Neural progenitor cell (in vitro differentiated cells): ENCODE measurements around the gene HAUS6. TPM values are rescaled to one million over a fixed set of nuclear protein-coding genes. Genes with fewer than 3 reads are reported as not detected.
"Not testable (repeated sequence)": the region's sequence is repeated elsewhere in the genome, so short reads cannot be mapped to it uniquely, and the experiment has no call there.

ENCODE experiments used
- DNase-seq: peaks from one replicate; pipeline ENCODE4 v3.0.0-alpha.2; 2016; ENCODE audit warnings: low spot score
- H2AFZ ChIP-seq: fragments of 200-600 bp; sonication (generic); replicated peaks from 2 replicates; pipeline ENCODE4 v1.6.1; 2016; ENCODE audit warnings: antibody characterized with exemption
- H3F3A ChIP-seq: fragments of 200-600 bp; sonication (generic); 2 replicates; pipeline ENCODE4 v1.6.1; 2016; ENCODE audit warnings: antibody characterized with exemption, low read depth
- H3K27ac ChIP-seq: fragments of 200-600 bp; sonication (generic); 2 replicates; pipeline ENCODE4 v1.5.1; 2016; ENCODE audit warnings: mild to moderate bottlenecking
- H3K27me3 ChIP-seq: fragments of 200-600 bp; sonication (generic); 2 replicates; pipeline ENCODE4 v1.6.1; 2016; ENCODE audit warnings: mild to moderate bottlenecking, moderate library complexity
- H3K36me3 ChIP-seq: fragments of 200-600 bp; sonication (generic); 2 replicates; pipeline ENCODE4 v1.5.1; 2016
- H3K4me1 ChIP-seq: fragments of 200-600 bp; sonication (generic); 2 replicates; pipeline ENCODE4 v1.6.1; 2016; ENCODE audit warnings: mixed run types
- H3K4me2 ChIP-seq: fragments of 200-600 bp; sonication (generic); 2 replicates; pipeline ENCODE4 v1.6.1; 2016
- H3K4me3 ChIP-seq: fragments of 200-600 bp; sonication (generic); 2 replicates; pipeline ENCODE4 v1.5.1; 2016
- H3K79me2 ChIP-seq: fragments of 200-600 bp; sonication (generic); 2 replicates; pipeline ENCODE4 v1.6.1; 2016; ENCODE audit warnings: low read depth
- H3K9ac ChIP-seq: fragments of 200-600 bp; sonication (generic); 2 replicates; pipeline ENCODE4 v1.6.1; 2016
- H3K9me3 ChIP-seq: fragments of 200-600 bp; sonication (generic); 2 replicates; pipeline ENCODE4 v1.5.1; 2016; ENCODE audit warnings: low read depth
- H4K20me1 ChIP-seq: fragments of 200-600 bp; sonication (generic); 2 replicates; pipeline ENCODE4 v1.6.1; 2016; ENCODE audit warnings: low read depth
- H3K27ac Mint-ChIP-seq: 3 replicates; pipeline ENCODE4 v1.8.0; 2021; ENCODE audit warnings: mixed read lengths
- H3K27me3 Mint-ChIP-seq: 2 replicates; pipeline ENCODE4 v1.8.0; 2022; ENCODE audit warnings: low read depth, mild to moderate bottlenecking, inconsistent platforms, moderate library complexity, mixed read lengths; ENCODE audit not compliant: insufficient read depth
- H3K36me3 Mint-ChIP-seq: 3 replicates; pipeline ENCODE4 v1.8.0; 2021; ENCODE audit warnings: mixed read lengths
- H3K4me1 Mint-ChIP-seq: 3 replicates; pipeline ENCODE4 v1.8.0; 2021; ENCODE audit warnings: mixed read lengths
- H3K4me3 Mint-ChIP-seq: 3 replicates; pipeline ENCODE4 v1.8.0; 2021; ENCODE audit warnings: mild to moderate bottlenecking, moderate library complexity, mixed read lengths
- H3K9me3 Mint-ChIP-seq: 3 replicates; pipeline ENCODE4 v1.8.0; 2020; ENCODE audit warnings: mixed read lengths
- CTCF ChIP-seq: fragments of 200-600 bp; sonication (generic); IDR thresholded peaks from 2 replicates; pipeline ENCODE4 v1.5.1; 2017; ENCODE audit warnings: antibody characterized with exemption, mild to moderate bottlenecking
- EZH2 ChIP-seq: fragments of 200-600 bp; sonication (generic); IDR thresholded peaks from 2 replicates; pipeline ENCODE4 v1.6.1; 2017; ENCODE audit warnings: antibody characterized with exemption, mild to moderate bottlenecking, moderate library complexity
- EZH2phosphoT487 ChIP-seq: fragments of 200-600 bp; sonication (generic); IDR thresholded peaks from 2 replicates; pipeline ENCODE4 v1.6.1; 2017; ENCODE audit warnings: antibody characterized with exemption
- total RNA-seq: library from RNA; depleted of rRNA; stranded (reverse); fragments of >200 nt; gene quantifications from 2 replicates; pipeline ENCODE4 v1.2.3, GENCODE V29; 2015; ENCODE audit warnings: low replicate concordance

Gene HAUS6
- total RNA-seq, 1 donor from 2014 or later = 61.2 TPM

GRCh38 chr9:19116107-19116790, 13.5 kb upstream of the HAUS6 start:
- Histone ChIP-seq H4K20me1 (no peaks in the 10 kb centered on the region), H3K27ac (no peak overlapping the region), H3K36me3 (peaks cover 14% of the 10 kb centered on the region), H3K4me2 (no peak overlapping the region), H3K4me1 (no peaks in the 10 kb centered on the region), H3K9ac (no peak overlapping the region), H3K27me3 (no peaks in the 10 kb centered on the region), H2AFZ (no peak overlapping the region), H3K9me3 (no peaks in the 10 kb centered on the region), H3K4me3 (no peak overlapping the region), H3F3A (peaks cover 5% of the 10 kb centered on the region), H3K79me2 (no peaks in the 10 kb centered on the region)
- H3K36me3 Mint-ChIP-seq = peaks cover 25% of the 10 kb centered on the region
- DNase-seq = no peak
- no peaks in the 10 kb centered on the region for H3K9me3 Mint-ChIP-seq
- no peak for TF ChIP-seq EZH2phosphoT487
- TF ChIP-seq EZH2 = no peak
- TF ChIP-seq CTCF = no peak
- peaks cover 2% of the 10 kb centered on the region for H3K4me1 Mint-ChIP-seq
- H3K27ac Mint-ChIP-seq = no peak overlapping the region
- H3K27me3 Mint-ChIP-seq = no peaks in the 10 kb centered on the region
- H3K4me3 Mint-ChIP-seq = no peak overlapping the region

- no peak overlapping the region for H3K27ac Mint-ChIP-seq
- H3K9ac ChIP-seq = no peak overlapping the region
These were observed 12.1 kb upstream of the HAUS6 start for GRCh38 chr9:19114680-19115270.

GRCh38 chr9:19113964-19114679, 11.4 kb upstream of the HAUS6 start:
- TF ChIP-seq CTCF (no peak), EZH2 (no peak)
- no peak overlapping the region for H3K4me2 ChIP-seq
- no peaks in the 10 kb centered on the region for H3K9me3 ChIP-seq
- peaks cover 5% of the 10 kb centered on the region for H3F3A ChIP-seq
- H3K4me1 Mint-ChIP-seq = peaks cover 2% of the 10 kb centered on the region
- no peaks in the 10 kb centered on the region for H3K79me2 ChIP-seq
- H3K4me3 ChIP-seq = no peak overlapping the region
- H3K27ac ChIP-seq = peak overlapping the region; percentile 20
- no peak overlapping the region for H3K4me3 Mint-ChIP-seq
- H4K20me1 ChIP-seq = no peaks in the 10 kb centered on the region
- H3K9me3 Mint-ChIP-seq = no peaks in the 10 kb centered on the region
- H3K36me3 Mint-ChIP-seq = peaks cover 14% of the 10 kb centered on the region
- H3K27ac Mint-ChIP-seq = no peak overlapping the region
- H3K4me1 ChIP-seq = no peaks in the 10 kb centered on the region
- H2AFZ ChIP-seq = no peak overlapping the region
- no peak for DNase-seq
- H3K27me3 ChIP-seq = no peaks in the 10 kb centered on the region
- H3K36me3 ChIP-seq = peaks cover 7% of the 10 kb centered on the region
- no peaks in the 10 kb centered on the region for H3K27me3 Mint-ChIP-seq
- H3K9ac ChIP-seq = no peak overlapping the region

More at GRCh38 chr9:19114680-19115270, 12.1 kb upstream of the HAUS6 start:
- Histone ChIP-seq H3K9me3 (no peaks in the 10 kb centered on the region), H3K36me3 (peaks cover 11% of the 10 kb centered on the region), H3F3A (peaks cover 5% of the 10 kb centered on the region), H3K79me2 (no peaks in the 10 kb centered on the region), H4K20me1 (no peaks in the 10 kb centered on the region), H3K4me3 (no peak overlapping the region), H3K4me1 (no peaks in the 10 kb centered on the region), H3K27me3 (no peaks in the 10 kb centered on the region), H3K27ac (no peak overlapping the region), H2AFZ (no peak overlapping the region), H3K4me2 (no peak overlapping the region)
- Mint-ChIP-seq H3K4me1 (peaks cover 2% of the 10 kb centered on the region), H3K27me3 (no peaks in the 10 kb centered on the region), H3K36me3 (peaks cover 18% of the 10 kb centered on the region), H3K4me3 (no peak overlapping the region), H3K9me3 (no peaks in the 10 kb centered on the region)
- TF ChIP-seq EZH2phosphoT487 = no peak
- TF ChIP-seq EZH2 = no peak
- no peak for TF ChIP-seq CTCF
- no peak for DNase-seq

- H3K4me1 ChIP-seq, H3K4me1 Mint-ChIP-seq, H3K9ac ChIP-seq, DNase-seq, H3F3A ChIP-seq, H3K4me3 Mint-ChIP-seq, H2AFZ ChIP-seq, H3K4me3 ChIP-seq, H3K27ac Mint-ChIP-seq, H3K9me3 Mint-ChIP-seq, H3K27ac ChIP-seq, H3K4me2 ChIP-seq, H3K79me2 ChIP-seq, H3K36me3 ChIP-seq, H4K20me1 ChIP-seq, H3K9me3 ChIP-seq, H3K27me3 Mint-ChIP-seq, H3K27me3 ChIP-seq: not testable (repeated sequence)
- H3K36me3 Mint-ChIP-seq = peaks cover 12% of the 10 kb centered on the region
These were observed 10.4 kb upstream of the HAUS6 start for GRCh38 chr9:19113064-19113611.
